Measurements from ENCODE around the gene ZDHHC11B.
"Not testable (repeated sequence)": the region's sequence is repeated elsewhere in the genome, so short reads cannot be mapped to it uniquely, and the experiment has no call there.

The ZDHHC11B gene, protein sequence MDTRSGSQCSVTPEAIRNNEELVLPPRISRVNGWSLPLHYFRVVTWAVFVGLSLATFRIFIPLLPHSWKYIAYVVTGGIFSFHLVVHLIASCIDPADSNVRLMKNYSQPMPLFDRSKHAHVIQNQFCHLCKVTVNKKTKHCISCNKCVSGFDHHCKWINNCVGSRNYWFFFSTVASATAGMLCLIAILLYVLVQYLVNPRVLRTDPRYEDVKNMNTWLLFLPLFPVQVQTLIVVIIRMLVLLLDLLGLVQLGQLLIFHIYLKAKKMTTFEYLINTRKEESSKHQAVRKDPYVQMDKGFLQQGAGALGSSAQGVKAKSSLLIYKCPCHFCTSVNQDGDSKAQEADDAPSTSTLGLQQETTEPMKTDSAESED

DNA sequence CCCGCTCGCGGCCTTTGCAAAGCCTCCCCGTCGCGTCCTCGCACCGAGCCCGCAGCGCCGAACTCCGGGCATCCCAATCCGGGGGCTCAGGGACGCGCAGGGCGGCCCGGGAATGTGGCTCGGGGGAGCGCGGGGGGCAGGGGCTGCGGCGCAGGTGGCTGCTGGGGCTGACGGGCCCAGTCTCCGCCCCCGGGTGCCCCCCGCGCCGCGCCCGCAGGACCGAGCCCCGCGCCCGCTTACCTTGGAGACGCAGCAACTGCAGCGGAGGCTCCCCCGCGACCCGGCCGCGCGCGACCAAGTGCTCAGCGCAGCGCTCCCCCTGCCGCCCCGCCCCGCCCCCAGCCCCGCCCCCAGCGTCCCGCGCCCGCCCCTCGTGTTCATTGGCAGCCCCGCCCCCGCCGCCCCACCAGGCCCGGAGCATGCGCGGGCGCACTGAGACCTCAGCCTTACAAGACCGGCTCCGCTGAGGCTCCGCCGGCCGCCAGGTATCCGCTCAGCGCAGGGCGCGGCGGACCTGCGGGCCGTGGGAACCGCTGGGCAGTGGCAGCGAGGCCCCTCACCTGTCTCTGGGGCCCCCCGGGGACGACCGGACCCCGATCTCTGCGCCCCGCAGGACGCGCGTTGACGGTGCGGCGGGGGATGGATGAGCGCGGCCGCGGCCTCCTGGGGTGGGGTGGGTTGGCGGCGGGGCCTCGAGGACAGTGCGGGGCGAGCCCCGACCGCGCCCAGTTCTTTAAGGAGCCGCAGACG lies at the start of gene ZDHHC11B:
TSS of gene ZDHHC11B (minus strand) at position 302 of the 750 bp plus-strand sequence. CDS start 17,810 bp downstream, outside the sequence.
- peak in 55 of 56 donors; percentile 18 to 98 (median 82) for DNase-seq

DNA sequence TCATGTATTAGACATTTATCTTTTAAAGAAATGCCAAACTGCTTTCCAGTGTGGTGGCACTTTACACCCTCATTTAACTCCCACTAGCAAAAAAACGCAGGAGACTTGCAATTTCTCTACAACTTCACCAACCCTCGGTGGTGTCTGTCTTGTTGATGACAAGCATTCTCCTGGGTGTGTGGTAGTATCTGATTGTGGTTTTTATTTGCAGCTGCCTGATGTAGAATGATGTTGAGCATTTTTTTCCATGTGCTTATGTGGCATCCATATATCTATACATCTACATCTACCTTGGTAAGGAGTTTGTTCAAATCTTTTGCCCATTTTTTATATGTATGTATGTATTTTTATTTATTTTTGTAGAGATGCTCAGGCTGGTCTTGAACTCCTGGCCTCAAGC lies 49.5 kb upstream of the ZDHHC11B start:
- DNase-seq = not testable (repeated sequence)

DNA sequence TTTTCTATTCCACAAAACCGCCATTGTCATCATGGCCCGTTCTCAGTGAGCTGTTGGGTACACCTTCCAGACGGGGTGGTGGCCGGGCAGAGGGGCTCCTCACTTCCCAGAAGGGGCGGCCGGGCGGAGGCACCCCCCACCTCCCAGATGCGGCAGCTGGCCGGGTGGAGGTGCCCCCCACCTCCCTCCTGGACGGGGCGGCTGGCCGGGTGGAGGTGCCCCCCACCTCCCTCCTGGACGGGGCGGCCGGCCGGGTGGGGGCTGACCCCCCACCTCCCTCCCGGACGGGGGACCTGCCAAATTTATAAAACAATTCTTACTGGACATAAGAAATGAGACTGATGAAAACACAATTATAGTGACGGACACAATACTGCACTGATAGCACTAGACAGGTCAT lies 43.7 kb upstream of the ZDHHC11B start:
- not testable (repeated sequence) for DNase-seq

DNA sequence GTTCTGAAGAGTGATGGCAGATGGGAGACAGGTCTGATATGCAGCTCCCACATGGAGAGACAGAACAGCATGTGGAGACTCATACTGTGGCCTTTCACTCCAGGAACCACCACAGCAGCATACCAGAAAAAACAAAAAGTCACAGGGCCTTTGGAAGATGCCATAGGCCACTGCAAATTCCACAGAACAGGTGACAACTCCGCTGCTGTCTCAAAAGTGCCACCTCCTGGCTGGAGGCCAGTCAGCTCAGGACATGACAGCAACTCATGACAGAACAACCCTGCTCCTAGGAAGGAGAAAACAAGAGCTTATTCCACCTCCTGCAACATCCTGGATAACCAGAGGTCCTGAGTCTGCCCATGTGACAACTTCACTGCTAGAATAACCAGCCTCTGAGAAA lies 41.0 kb upstream of the ZDHHC11B start:
- not testable (repeated sequence) for DNase-seq

DNA sequence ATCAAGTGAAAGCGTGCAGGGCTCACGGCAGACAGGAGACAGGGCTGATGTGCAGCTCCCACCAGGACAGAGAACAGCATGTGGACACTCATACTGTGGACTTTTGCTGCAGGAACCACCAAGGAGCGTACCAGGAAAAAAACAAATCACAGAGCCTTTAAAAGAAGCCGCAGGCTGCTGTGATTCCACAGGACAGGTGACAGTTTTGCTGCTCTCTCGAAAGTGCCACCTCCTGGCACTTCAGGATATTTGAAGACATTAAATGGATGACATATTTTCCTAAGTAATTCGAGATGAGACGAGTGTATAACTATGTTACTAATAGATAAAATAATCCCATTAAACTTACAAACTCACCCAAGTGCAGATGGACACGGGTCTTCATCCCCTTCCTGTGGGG lies 37.0 kb upstream of the ZDHHC11B start:
- DNase-seq = no peak

DNA sequence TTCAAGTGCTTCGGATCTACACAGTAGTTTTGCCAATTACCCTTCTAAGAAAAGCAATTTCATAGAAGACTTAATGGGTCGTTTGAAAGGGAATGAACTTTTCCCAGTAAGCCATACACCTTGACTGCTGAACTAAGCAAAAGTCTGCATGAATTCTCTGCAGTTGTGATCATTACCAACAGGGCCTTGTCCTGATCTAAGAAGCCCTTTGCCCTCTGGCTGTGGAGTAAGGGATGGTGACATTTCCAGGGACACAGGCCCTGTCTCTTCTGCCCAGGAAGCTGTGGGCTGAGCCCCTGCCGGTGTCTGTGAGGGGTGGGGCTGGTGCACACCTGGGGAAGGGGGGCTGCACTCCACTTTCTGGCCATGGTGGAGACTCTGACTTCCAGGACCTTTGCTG lies 35.7 kb upstream of the ZDHHC11B start:
- no peak for DNase-seq

DNA sequence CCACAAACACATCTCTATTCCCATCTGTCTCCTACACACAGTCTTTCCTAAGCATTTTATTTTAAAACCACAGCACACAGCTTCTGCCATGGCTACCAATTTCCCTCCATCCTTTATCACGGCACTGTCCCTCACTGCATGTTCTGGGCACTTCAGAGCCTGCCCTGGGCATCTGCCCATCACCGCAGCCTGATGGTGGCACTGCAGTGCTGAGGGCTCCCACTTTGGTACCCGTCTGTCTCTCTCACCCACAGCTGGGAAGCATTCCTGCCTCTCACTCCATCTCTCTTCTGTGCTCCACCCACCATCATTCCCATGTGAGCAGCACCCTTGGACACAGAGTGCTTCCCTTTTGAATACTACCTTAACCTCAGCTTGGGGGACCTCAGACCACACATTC lies 34.5 kb upstream of the ZDHHC11B start:
- DNase-seq = no peak

DNA sequence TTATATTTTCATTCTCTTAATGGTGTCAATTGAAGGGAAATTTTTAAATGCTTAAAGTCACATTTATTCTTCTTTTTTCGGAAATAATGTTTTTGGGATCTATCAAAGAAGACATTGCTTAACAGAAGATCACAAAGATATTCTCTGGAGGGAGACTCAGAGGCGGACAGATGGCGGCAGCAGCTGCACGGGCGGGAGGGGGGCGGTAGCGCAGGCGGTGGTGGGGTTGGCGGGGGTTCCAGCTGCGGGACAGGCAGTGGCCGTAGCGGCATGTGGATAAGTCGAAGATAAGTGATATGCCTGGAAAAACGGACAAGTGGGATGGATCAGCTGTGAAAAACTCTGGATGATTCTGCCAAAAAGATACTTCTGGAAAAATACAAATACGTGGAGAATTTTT lies 31.6 kb upstream of the ZDHHC11B start:
- no peak for DNase-seq

DNA sequence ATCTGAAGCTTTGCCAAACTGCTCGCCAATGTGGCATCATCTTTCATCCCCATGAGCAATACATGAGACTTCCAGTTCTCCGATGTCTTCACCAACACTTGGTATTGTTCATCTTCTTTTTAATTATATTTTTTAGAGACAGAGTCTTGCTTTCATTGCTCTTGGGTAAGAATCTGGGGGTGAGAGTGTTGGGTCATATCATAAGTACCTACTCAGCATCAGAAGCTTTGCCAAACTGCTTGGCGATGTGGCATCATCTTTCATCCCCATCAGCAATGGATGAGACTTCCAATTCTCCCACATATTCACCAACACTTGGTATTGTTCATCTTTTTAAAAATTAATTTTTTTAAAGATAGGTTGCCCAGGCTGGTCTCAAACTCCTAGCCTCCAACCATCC lies 30.9 kb upstream of the ZDHHC11B start:
- DNase-seq = no peak

DNA sequence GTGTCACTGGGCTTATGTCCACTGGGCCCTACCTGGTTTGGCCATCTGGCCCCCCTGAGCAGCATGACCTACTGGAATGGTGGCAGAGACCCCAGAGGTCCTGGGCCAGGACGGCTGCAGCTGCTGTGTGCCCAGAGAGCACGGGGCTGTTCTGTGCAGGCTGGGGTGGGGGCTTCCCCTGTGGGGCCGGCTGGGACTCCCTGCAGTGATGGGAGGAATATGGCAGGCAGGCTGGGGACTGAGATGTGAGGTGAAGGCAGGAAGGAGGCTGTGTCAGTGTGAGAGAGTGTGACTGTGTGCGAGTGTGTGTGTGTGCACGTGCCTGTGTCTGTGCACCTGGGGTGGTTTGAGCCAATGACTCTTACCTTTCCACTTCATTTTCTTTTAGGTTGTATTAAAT lies 29.0 kb upstream of the ZDHHC11B start:
- not testable (repeated sequence) for DNase-seq

DNA sequence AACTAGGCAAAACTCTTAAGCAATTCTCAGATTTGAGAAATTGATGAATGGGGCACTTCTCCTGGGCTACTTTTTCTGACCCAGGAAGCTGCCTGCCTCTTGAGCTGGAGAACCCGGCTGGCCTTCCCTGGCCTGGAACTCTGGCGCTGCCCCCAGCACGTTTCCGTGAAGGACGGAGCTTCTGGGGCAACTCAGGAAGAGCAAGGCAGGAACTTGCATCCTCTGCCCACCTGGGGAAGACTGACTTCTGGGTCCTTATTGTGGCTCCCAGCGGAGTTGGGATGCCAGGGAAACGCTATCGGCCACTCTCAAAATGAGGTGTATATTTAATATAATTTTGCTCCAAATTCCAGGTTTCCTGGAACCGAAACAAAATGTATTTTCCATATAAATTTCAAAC lies 26.9 kb upstream of the ZDHHC11B start:
- DNase-seq = not testable (repeated sequence)

DNA sequence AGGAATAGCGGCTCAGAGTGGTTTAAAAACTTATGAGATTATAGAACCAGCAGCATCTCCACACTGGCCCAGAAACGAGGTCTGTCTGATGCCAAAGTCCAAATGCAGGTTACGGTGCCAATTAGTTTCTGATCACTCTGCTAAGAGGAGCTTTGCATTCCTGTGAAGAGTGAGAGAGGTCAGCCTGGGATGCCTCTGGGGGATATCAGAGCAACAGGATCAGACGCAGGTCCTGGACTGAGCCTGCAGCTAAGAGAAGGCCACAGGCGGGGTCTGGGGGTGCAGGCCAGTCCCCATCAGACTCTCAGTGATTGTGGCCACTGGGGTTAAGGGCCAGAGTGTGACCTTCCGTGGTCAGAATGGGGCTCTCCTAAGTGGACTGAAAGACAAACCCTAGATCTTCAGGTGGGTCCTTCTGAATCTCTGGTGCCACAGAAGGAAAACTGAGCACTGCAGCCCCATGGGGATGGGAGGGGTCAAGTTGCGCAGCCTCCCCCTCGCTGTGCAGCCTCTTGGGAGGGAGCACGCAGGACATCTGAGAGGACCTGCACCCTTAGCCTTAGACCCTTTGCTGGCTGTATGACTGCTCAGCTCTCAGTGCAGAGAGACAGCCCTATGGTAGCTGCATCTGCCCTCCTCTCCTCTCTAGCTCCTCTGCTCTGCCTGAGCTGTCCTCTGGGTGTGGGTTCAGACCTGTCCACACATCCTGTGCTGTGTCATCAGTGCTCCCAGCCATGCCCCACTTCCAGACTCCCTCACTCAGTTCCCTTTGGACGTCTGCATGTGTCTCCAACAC lies 23.4 kb upstream of the ZDHHC11B start:
- DNase-seq = not testable (repeated sequence)

DNA sequence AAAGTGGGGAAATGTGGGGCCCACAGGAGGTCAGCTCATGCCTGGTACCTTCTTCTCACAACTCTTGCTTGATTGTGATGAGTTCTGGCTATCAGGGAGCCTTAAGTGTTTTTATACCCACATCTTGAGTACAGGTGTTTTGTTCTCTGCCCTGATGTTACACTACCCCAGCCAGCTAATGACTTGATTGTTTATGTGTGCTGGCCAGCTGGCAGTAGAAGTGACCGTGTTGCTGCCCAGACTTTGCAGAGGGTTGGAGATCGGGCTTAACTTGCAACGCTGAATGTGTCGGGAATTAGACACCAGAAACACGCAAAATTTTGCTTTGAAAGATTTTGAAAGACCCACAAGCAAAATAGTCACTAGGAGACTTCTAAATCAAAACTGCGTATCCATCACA lies 16.9 kb upstream of the ZDHHC11B start:
- peak in 1 of 56 donors; percentile 11 for DNase-seq

DNA sequence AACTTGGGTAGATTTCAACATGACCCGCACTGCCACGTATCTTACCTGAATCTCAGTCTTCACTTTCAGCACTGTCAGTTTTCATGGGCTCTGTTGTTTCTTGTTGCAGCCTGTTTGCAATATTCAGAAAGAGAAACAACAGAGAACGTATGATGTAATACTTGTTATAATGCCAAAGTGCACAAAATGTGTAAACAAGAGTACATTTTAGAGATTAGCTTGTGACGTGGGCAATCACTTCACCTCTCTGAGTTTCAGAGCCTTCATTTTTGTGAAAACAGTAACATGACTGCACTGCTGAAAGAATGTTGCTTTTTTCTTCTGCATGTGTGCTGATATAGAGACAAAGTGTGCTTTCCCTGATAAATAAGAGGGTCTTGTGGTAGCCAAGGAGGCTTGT lies 16.5 kb upstream of the ZDHHC11B start:
- not testable (repeated sequence) for DNase-seq

DNA sequence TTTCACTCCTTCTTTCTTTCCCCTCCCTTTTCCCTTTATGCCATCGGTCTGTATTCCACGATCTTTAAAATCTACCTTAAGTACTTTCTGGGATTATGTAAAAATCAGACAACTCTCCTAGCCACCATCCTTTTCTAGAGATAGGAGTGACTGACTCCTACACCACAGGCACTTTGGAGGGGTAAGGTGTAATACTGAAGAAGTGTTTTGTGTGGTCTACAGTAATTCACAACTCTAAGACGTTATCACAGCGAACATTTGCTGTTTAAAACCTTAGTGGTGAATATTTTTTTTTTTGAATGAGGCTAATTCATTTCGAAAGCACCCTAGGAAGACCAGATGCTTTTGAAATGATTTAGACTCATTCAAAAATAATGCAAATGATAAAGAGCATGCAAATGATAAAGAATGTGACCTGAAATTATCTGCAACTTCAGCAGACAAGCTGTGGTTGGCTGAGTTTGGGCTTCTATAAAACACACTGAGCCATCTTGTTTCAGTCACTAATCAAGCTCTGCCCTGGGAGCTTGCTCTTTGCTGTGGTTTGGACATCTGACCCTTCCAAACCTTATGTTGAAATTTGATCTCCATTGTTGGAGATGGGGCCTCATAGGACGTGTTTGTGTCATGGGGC lies 14.1 kb upstream of the ZDHHC11B start:
- DNase-seq = not testable (repeated sequence)

DNA sequence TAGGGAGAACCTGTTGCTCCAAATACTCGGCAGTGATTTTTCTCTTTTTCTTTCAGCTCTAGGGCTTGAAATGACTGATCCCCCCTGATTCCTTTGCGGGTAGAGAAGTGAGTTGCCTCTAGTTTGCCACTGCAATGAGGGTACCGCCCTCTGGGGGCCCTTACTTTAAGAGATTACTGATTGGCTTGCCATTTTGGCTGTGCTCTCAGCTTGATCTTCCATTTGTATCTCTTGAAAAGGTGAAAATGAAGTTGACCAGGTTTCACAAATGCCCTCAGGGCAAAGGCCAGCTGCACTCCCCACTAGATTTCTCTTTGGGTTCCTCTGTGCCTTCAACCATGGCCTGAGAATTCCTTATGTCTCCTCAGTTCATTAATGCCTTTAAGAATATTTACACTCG lies 13.5 kb upstream of the ZDHHC11B start:
- DNase-seq = not testable (repeated sequence)

DNA sequence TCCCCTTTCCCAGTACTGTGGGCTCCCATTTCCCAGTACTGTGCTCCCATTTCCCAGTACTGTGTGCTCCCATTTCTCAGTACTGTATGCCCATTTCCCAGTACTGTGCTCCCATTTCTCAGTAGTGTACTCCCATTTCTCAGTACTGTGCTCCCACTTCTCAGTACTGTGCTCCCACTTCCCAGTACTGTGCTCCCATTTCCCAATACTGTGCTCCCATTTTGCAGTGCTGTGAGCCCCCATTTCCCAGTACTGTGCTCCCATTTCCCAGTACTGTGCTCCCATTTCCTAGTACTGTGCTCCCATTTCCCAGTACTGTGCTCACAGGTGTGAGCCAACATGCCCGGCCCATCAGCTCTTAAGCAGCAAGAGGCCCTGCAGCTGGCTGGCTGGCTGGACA lies 11.3 kb upstream of the ZDHHC11B start:
- not testable (repeated sequence) for DNase-seq

DNA sequence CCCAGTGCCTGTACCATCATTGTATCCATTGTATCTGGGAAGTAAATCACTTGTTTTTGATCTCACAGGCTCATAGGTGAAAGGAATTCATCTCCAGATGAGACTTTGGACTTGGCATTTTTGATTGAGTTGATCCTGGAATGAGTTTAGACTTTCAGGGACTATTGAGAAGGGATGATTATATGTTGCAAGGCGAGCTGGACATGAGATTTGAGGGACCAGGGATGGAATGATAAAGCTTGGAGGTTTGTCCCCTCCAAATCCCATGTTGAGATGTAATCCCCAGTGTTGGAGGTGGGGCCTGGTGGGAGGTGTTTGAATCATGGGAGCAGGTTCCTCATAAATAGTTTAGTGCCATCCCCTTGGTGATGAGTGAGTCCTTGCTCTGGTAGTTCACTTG lies 10.4 kb upstream of the ZDHHC11B start:
- DNase-seq = not testable (repeated sequence)

DNA sequence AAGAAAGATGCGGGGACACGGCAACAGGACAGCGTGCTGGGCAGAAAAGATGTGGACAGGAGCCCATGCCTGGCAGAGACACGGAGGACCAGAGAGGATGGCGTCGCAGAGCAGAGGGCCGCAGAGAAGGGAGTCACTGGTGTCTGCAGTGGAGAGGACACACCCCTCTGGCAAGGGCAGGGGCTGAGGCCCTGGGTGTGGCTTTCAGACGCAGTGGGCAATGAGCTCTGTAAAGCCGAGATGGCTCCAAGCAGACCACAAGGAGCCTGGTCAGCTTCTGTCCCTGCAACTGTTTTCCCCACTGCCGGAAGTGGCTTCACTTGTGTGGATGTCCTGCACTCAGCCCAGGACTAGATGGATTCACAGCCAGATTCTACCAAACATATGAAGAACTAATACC lies 4.2 kb upstream of the ZDHHC11B start:
- not testable (repeated sequence) for DNase-seq

DNA sequence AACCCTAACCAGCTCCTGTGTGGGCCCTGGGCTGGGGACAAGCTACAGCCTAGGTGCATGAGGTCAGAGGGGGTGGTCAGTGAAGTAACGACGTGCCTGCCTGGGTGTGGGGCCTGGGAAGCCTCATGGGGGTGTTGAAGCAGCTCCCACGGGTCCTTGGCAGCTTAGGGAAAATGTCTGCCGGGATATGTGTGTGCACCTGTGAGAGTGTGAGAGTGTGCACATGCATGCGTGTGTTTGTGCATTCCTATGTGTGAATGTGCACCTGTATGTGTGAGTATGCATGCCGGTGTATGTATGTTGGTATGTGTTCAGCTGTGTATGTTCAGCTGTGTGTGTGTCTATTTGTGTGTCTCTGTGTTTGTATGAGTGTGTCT lies 3.3 kb upstream of the ZDHHC11B start:
- DNase-seq = not testable (repeated sequence)

DNA sequence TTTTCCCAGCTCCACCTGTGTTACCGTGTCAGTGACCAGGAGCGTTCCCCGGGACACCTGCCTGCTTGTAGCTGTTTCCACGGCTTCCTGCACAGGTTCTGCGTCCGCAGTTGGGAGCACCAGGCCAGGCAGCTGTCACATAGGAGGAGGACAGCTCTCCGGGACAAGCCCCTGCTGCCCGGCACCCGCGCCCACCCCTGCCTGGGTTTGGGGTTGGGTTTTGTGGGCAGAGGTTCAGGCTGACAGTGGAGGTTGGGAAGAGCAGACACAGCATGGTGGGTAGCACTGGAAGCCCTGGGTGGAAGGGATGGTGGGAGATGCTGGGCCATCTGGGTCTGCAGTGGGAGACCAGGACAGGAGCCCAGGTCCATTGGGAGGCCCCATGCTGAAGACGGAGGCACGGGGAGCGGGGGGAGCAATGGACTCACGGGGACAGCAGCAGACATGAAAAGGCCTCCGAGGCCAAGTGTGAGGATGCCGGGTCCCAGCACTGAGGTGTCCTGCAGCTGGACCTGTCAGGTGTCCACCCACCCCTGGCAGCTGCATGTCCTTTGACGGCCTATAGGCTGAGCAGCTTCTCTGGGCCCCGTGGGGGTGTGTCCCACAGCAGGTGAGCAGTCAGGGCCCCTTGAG lies 2.8 kb upstream of the ZDHHC11B start:
- not testable (repeated sequence) for DNase-seq
